Ascending aorta (tissue), 2 donors: Measurements from ENCODE around the gene CHRNA9. TPM values are rescaled to one million over a fixed set of nuclear protein-coding genes. Genes with fewer than 3 reads are reported as not detected.

Source experiments
- DNase-seq, 2 donors: peaks; one replicate each; pipeline ENCODE4 v3.0.0-alpha.2; 2019; ENCODE audit warnings: low spot score in 2 of 2
- H3K27ac ChIP-seq, 2 donors: fragments of 200-600 bp; sonication (generic); one replicate each; pipeline ENCODE4 v1.5.1; 2016 to 2017; ENCODE audit warnings: mild to moderate bottlenecking in 1 of 2
- H3K27me3 ChIP-seq: fragments of 200-600 bp; sonication (generic); one replicate; pipeline ENCODE4 v1.5.1; 2017
- H3K36me3 ChIP-seq, 2 donors: fragments of 200-600 bp; sonication (generic); one replicate each; pipeline ENCODE4 v1.5.1; 2016
- H3K4me1 ChIP-seq, 2 donors: fragments of 200-600 bp; sonication (generic); one replicate each; pipeline ENCODE4 v1.5.1; 2016 to 2017; ENCODE audit warnings: mild to moderate bottlenecking in 1 of 2
- H3K4me3 ChIP-seq, 2 donors: fragments of 200-600 bp; sonication (generic); one replicate each; pipeline ENCODE4 v1.5.1; 2016 to 2017; ENCODE audit warnings: mild to moderate bottlenecking in 1 of 2
- H3K9me3 ChIP-seq, 2 donors: fragments of 200-600 bp; sonication (generic); one replicate each; pipeline ENCODE4 v1.5.1; 2016
- CTCF ChIP-seq, 3 experiments: fragments of 200-600 bp in 2 of 3; fragments of 450-650 bp in 1 of 3; sonication (generic) in 2 of 3; IDR thresholded peaks; one replicate each; pipeline ENCODE4 v1.5.1; 2016 to 2019; ENCODE audit warnings: antibody characterized with exemption in 3 of 3, mild to moderate bottlenecking in 1 of 3, moderate library complexity in 1 of 3
- intact Hi-C: fragments of 100-400 bp; cut with DNase I; formaldehyde crosslinking; loops from one replicate; pipeline ENCODE4 v1.15.1; 2023
- total RNA-seq: library from RNA; depleted of rRNA; stranded (reverse); fragments of >200 nt; gene quantifications from one replicate; pipeline ENCODE4 v1.1.0, GENCODE V29; 2016

Gene CHRNA9
- total RNA-seq, 1 donor from 2014 or later = not detected

DNA sequence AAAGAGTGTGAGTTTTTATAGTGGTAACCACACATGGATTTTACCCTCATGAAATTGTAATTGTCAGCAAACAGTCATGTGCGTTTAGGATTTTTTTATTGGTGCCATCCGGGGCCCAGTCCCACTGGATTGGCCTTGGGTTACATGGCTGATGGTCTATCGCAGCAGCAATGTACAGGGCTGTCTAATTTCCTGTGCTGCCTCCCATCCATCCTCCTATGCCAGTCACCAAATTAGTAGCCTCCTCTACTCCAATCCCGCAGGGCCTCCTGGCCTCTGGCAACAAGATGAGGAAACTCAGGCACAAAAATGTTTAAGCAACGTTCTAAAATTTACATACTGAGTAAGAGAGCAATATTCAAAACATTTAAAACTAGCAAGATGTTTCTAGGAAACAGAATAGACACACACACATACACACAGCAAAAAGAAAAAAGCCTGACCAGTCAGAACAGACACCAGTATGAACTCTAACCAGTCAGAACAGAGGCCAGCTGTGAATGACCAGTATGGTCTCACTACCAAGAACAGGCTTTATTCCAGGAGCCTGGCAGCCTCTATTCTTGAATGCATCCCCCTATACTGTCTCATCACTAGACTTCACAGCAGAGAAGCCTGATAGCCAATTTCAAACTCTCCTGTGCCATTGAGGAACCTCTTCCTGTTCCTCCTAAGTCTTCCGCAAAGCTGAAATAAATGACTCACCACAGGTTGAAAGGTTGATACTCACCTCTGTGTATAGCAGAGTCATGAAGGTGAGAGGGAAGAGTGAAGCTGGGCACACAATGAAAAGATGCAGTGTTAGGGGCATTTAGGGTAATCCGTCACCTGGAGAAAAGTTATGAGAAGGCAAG is 42.6 kb downstream of the CHRNA9 start:
- intact Hi-C loops = no loop called here
- no peak for TF ChIP-seq CTCF (IDR thresholded peaks at IDR 0.05)

GRCh38 chr4:40378619-40379018 is 43.5 kb downstream of the CHRNA9 start:
- intact Hi-C loops = no loop called here
- Histone ChIP-seq H3K27ac (no peak overlapping the region), H3K4me1 (no peaks in the 10 kb centered on the region), H3K36me3 (no peaks in the 10 kb centered on the region), H3K9me3 (no peaks in the 10 kb centered on the region), H3K4me3 (no peak overlapping the region), H3K27me3 (no peaks in the 10 kb centered on the region)
- no peak for TF ChIP-seq CTCF (IDR thresholded peaks at IDR 0.05)
- no peak for DNase-seq

More for the DNA sequence above, 42.6 kb downstream of the CHRNA9 start:
- Histone ChIP-seq H3K36me3 (no peaks in the 10 kb centered on the region), H3K27me3 (no peaks in the 10 kb centered on the region), H3K4me3 (no peak overlapping the region), H3K27ac (no peak overlapping the region), H3K4me1 (no peaks in the 10 kb centered on the region), H3K9me3 (no peaks in the 10 kb centered on the region)
- no peak for DNase-seq

- Histone ChIP-seq H3K36me3 (no peaks in the 10 kb centered on the region), H3K4me1 (no peaks in the 10 kb centered on the region), H3K27ac (no peak overlapping the region), H3K4me3 (no peak overlapping the region), H3K27me3 (no peaks in the 10 kb centered on the region), H3K9me3 (no peaks in the 10 kb centered on the region)
- intact Hi-C loops = no loop called here
- TF ChIP-seq CTCF (IDR thresholded peaks at IDR 0.05) = no peak
- no peak for DNase-seq
These were observed 44.1 kb downstream of the CHRNA9 start for GRCh38 chr4:40379248-40379647.

- Histone ChIP-seq H3K36me3 (no peaks in the 10 kb centered on the region), H3K4me3 (no peak overlapping the region), H3K4me1 (no peaks in the 10 kb centered on the region), H3K27me3 (no peaks in the 10 kb centered on the region), H3K27ac (no peak overlapping the region), H3K9me3 (no peaks in the 10 kb centered on the region)
- no peak for DNase-seq
- intact Hi-C loops = no loop called here
- TF ChIP-seq CTCF (IDR thresholded peaks at IDR 0.05) = no peak
These were observed 45.5 kb downstream of the CHRNA9 start for GRCh38 chr4:40380647-40381046.

DNA sequence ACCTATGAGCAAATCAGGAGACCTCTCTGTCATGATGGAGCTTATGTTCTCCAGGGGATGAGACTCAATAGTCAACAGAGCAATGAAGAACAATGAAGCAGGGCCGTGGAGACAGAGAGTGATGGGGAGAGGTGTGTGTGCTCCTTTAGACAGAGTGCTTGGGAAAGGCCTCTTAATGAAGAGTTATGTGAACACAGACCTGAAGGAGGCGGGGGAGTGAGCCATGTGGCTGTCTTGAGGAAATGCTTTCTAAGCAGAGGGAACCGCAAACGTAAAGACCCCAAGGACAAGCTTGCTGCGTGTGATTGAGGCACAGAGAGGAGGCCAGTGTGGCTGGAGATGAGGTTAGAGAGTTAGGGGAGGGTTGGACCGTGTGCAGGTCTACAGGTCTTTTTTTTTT is 53.1 kb downstream of the CHRNA9 start:
- TF ChIP-seq CTCF (IDR thresholded peaks at IDR 0.05) = no peak
- no peak for DNase-seq
- Histone ChIP-seq H3K4me1 (no peaks in the 10 kb centered on the region), H3K36me3 (no peaks in the 10 kb centered on the region), H3K27me3 (no peaks in the 10 kb centered on the region), H3K27ac (no peak overlapping the region), H3K4me3 (no peak overlapping the region), H3K9me3 (no peaks in the 10 kb centered on the region)
- intact Hi-C loops = no loop called here
